Stimulated activated naive B cell treated with anti-CD40 and anti-IgM and Interleukin-4, amounts not matched to agents 10 μg/mL and 1 μg/mL and 100 μg/mL, for 72 hours (primary cell): ENCODE data around the gene SLC47A2.

Experiments
- ATAC-seq, 2 donors: fragments of 150-1000 bp; cut with Tn5 transposase; replicated peaks; 2 replicates each; pipeline ENCODE4 v1.10.0; 2021; ENCODE audit warnings: moderate library complexity in 1 of 2
- DNase-seq: peaks from one replicate; pipeline ENCODE4 v3.0.0; 2021
- H3K27ac Mint-ChIP-seq: one replicate; pipeline ENCODE4 v1.8.0; 2022; ENCODE audit warnings: mild to moderate bottlenecking, mixed read lengths
- H3K27me3 Mint-ChIP-seq, 2 donors: one replicate each; pipeline ENCODE4 v1.8.0; 2022; ENCODE audit warnings: mixed read lengths in 2 of 2
- H3K36me3 Mint-ChIP-seq, 2 donors: one replicate each; pipeline ENCODE4 v1.8.0; 2022; ENCODE audit warnings: mixed read lengths in 2 of 2, mild to moderate bottlenecking in 1 of 2
- H3K4me1 Mint-ChIP-seq, 2 donors: one replicate each; pipeline ENCODE4 v1.8.0; 2022; ENCODE audit warnings: mixed read lengths in 2 of 2, mild to moderate bottlenecking in 1 of 2
- H3K4me3 Mint-ChIP-seq, 2 donors: one replicate each; pipeline ENCODE4 v1.8.0; 2022; ENCODE audit warnings: mild to moderate bottlenecking in 2 of 2, mixed read lengths in 2 of 2, moderate library complexity in 1 of 2
- H3K9me3 Mint-ChIP-seq, 2 donors: one replicate each; pipeline ENCODE4 v1.8.0; 2022; ENCODE audit warnings: mixed read lengths in 2 of 2, mild to moderate bottlenecking in 1 of 2

The SLC47A2 gene

DNA sequence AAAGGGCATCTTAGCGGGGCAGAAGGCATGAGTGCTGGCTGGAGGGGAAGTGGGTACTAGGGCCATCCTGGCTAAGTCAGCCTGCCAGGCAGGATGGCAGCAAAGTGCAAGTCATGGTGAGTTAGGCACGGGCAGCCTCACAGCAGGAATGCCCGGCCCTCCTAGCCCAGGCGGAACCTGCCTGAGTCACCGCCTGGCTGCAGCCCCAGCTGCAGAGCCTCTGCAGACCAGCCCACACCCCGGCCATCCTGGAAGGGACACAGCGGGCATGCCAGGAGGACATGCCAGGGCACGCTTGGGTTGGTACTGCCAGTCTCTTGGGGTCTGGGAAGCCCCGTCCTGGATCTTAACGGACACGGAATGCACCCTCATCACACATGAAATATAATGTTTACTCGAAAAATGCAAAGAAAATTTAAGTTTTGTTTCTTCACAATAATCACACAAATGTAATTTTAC is 36.7 kb upstream of the SLC47A2 start:
- H3K27me3 Mint-ChIP-seq: peaks cover 20 to 23% of the 10 kb centered on the region in 2 donors
- no peaks in the 10 kb centered on the region for H3K36me3 Mint-ChIP-seq
- H3K9me3 Mint-ChIP-seq: peaks cover 0 to 2% of the 10 kb centered on the region in 2 donors
- H3K4me3 Mint-ChIP-seq: peak overlapping the region in 1 of 2 donors; percentile 22
- H3K27ac Mint-ChIP-seq: peak overlapping the region; percentile 47
- peak; percentile 18 to 33 for ATAC-seq
- peaks cover 47 to 56% of the 10 kb centered on the region in 2 donors for H3K4me1 Mint-ChIP-seq
- DNase-seq: peak; percentile 19

DNA sequence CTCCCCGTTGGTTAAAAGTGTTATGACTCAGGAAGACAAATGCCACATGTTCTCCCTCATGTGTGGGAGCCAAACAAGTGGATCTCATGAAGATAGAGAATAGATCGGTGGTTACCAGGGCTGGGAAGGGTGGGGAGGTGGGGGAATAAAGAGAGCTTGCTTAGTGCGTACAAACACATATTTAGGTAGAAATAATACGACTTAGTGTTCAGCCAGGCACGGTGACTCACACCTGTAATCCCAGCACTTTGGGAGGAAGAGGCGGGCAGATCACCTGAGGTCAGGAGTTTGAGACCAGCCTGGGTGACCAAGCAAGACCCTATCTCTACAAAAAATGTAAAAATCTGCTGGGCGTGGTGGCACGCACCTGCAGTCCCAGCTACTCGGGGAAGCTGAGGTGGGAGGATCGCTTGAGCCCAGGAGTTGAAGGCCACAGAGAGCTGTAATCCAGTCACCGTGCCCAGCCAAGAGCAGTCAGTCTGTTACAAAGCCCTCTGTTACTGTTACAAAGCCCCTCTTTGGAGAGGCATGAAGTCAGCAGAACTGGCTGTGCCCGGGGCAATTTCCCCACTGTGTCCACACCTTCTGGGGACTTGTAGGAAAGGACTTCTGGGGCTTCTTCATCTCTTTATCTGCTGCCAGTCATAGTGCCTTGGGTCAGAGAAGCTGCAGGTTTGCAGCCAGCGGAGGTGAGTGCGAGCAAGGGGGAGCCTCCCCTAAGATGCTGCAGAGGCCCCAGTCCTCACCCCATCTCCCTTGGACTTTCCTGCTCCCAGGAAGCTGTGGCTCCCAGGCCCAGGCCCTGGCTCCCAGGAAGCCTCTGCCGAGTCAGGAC is 36.0 kb upstream of the SLC47A2 start:
- Mint-ChIP-seq H3K27ac (peak overlapping the region; percentile 47), H3K36me3 (no peaks in the 10 kb centered on the region), H3K4me1 (peaks cover 47 to 56% of the 10 kb centered on the region in 2 donors), H3K27me3 (peaks cover 26 to 29% of the 10 kb centered on the region in 2 donors), H3K9me3 (peaks cover 0 to 2% of the 10 kb centered on the region in 2 donors), H3K4me3 (peak overlapping the region in 1 of 2 donors; percentile 22)
- DNase-seq (no peak), ATAC-seq (no peak)

DNA sequence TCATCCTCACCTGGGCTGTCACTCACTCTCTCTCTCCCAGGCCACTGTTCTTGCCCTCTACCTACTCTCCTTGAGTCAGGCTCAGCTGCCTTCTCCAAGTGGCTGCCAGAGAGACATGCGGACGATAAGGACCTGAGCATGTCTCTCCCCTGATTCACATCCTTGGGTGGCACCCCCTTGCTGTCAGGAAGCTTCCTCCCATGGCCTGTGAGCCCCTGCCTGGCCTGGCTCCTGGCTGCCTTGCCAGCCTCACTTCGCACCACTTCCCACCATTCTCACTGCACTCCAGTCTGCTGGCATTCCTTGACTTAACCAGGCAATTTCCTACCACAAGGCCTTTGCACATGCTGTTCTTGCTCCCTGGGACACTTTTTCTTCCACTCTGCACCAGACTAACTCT is 34.5 kb upstream of the SLC47A2 start:
- DNase-seq (no peak), ATAC-seq (no peak)
- H3K36me3 Mint-ChIP-seq: no peaks in the 10 kb centered on the region
- no peak overlapping the region for H3K27ac Mint-ChIP-seq
- no peak overlapping the region for H3K4me3 Mint-ChIP-seq
- peaks cover 36 to 41% of the 10 kb centered on the region in 2 donors for H3K4me1 Mint-ChIP-seq
- H3K27me3 Mint-ChIP-seq: peaks cover 26 to 31% of the 10 kb centered on the region in 2 donors
- peaks cover 0 to 2% of the 10 kb centered on the region in 2 donors for H3K9me3 Mint-ChIP-seq

DNA sequence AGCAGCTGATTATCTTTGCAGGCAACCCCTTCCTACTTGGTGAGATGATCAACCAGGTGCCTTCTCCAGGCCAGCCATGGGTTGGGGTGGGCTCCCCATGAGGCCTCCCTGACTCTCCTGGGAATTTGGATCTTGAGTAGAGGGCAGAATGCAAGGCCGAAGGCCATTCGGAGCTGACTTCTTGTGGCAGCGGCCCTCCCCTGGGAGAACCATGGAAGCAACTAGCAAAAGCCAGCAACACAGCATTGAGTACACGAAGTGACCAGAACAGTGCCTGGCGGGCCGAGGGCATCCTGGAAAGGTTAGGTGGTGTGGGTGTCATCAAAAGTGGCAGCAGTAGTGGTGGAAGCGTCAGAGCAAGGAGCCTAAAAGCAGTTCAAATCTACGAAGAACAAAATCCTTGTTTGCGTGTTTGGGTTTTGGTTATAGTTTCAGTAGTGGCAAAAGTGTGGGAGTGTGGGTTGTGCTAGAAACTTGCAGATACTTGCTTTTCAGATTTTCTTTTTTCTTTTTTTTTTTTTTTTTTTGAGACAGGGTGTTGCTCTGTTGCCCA is 33.7 kb upstream of the SLC47A2 start:
- Mint-ChIP-seq H3K9me3 (no peaks in the 10 kb centered on the region), H3K4me3 (no peak overlapping the region), H3K36me3 (no peaks in the 10 kb centered on the region), H3K27ac (no peak overlapping the region), H3K4me1 (peaks cover 29 to 37% of the 10 kb centered on the region in 2 donors), H3K27me3 (peaks cover 26 to 37% of the 10 kb centered on the region in 2 donors)
- no peak for DNase-seq
- ATAC-seq: no peak

DNA sequence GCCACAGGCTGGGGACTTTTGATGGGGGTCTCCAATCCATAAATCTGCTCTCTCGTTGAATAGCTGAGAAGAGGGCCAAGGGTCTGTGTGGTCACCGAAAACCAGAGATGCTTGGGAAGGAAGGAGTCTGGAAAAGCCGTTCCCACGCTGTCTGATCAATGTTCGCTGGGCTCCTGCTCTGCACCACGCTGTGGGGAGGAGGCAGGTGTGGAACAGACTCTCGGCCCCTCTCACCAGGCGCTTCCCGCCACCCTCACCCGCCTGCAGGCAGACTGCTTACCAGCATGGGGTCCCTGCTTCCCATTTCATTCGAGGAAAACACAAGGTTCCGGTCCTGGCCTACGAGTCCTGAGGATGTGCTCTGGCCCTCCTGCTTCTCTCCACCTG is 32.4 kb upstream of the SLC47A2 start:
- H3K4me1 Mint-ChIP-seq: peaks cover 26 to 36% of the 10 kb centered on the region in 2 donors
- no peaks in the 10 kb centered on the region for H3K9me3 Mint-ChIP-seq
- no peaks in the 10 kb centered on the region for H3K36me3 Mint-ChIP-seq
- no peak overlapping the region for H3K27ac Mint-ChIP-seq
- ATAC-seq: no peak
- no peak overlapping the region for H3K4me3 Mint-ChIP-seq
- no peak for DNase-seq
- H3K27me3 Mint-ChIP-seq: peaks cover 29 to 50% of the 10 kb centered on the region in 2 donors

DNA sequence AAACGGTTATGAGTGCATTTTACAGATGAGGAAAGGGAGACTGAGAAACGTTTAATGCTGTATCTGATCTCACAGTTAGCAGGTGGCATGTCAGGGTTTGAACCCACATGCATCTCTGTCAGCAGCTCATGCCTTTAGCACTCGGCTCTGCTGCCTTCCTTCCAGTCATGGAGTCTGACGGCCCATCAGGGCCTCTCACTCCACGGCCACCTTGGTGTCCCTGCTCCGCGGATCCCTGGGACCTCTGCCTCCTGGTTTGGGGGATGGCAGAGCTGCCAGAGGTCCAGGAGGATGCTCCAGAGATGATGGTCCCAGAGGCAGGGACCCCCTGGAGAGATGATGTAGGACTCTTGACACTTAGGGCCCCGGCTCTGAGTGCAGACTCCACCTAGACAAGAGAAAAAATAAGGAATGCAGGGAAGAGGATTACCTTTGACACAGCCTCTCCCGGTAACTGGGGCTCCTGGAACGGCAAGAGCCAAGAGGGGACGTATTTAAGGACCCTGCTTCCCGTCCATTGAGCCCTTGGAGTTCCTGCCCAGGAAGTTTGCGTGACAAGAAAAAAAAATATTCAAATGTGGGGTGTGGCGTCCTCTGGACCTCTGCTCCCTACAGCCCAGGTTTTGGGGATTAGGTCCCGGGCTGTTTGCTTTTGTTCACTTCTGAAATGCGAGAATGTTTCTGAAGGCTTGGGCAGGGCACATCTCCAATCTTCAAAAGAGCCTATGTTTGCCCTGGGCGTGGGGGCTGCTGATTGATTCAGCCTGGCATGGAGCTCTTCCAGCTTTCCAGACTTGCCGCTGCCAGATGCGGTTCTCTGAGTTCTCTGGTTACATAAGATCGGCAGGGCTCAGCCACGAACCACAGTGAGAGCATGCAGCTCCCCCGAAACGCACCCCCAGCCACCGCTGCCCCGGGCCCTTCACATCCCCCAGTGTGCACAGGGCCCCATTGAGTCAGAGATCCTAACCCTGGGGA is 31.7 kb upstream of the SLC47A2 start, which contains the start of gene ALDH3A1:
Gene ALDH3A1, minus strand, starts transcription at position 470 of the 978 bp plus-strand sequence. CDS start 3,169 bp downstream, outside the sequence.
- no peaks in the 10 kb centered on the region for H3K36me3 Mint-ChIP-seq
- no peaks in the 10 kb centered on the region for H3K9me3 Mint-ChIP-seq
- peaks cover 29 to 57% of the 10 kb centered on the region in 2 donors for H3K27me3 Mint-ChIP-seq
- DNase-seq (no peak), ATAC-seq (no peak)
- no peak within 1 kb of the TSS for H3K4me3 Mint-ChIP-seq
- no peak within 1 kb of the TSS for H3K27ac Mint-ChIP-seq
- H3K4me1 Mint-ChIP-seq: peaks cover 20 to 30% of the 10 kb centered on the region in 2 donors

DNA sequence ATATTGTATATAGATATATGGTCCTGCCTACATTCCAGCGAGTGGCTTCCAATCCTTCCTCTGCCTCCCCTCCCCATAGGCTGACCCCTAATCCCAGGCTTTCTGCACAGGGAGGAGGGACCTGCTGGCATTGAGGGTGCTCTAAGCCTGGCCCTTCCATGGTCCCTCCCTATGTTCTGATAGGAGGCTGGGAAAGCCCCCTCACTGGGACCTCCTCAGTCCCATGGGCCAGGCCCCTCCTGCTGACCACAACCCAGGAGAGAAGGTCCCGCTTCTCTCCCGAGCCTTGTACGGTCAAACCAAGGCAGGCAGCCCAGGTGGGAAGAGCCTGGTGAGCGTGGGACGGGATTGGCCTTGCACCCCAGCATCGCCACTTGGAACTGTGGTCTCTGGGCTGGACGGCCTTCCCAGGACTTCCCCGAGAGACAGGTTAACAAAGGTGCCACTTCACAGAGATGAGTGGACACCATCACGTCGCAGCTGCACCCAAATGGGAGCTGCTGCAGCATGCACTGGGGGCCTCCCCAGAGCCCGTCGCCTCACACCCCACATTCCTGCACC is 30.9 kb upstream of the SLC47A2 start:
- Mint-ChIP-seq H3K9me3 (no peaks in the 10 kb centered on the region), H3K27ac (no peak overlapping the region), H3K4me3 (no peak overlapping the region), H3K27me3 (peaks cover 29 to 65% of the 10 kb centered on the region in 2 donors), H3K36me3 (no peaks in the 10 kb centered on the region), H3K4me1 (peaks cover 15 to 21% of the 10 kb centered on the region in 2 donors)
- DNase-seq (no peak), ATAC-seq (no peak)

DNA sequence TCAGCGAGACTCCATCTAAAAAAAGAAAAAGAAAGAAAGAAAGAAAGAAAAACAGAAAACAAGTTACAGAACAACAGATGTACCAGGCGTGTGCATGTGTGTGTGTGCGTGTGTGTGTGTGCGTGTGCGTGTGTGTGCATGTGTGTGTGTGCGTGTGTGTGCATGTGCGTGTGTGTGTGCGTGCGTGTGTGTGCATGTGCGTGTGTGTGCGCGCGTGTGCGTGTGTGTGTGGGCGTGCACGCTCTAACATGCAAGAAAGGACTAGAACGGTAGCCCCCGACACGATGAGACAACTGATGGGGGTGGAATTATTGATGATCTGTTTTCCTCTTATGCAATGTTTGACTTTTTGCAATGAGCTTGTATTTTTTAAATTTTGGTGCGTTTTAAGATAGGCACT is 30.1 kb upstream of the SLC47A2 start:
- ATAC-seq (no peak), DNase-seq (no peak)
- Mint-ChIP-seq H3K9me3 (no peaks in the 10 kb centered on the region), H3K27ac (peak overlapping the region; percentile 5), H3K4me1 (peaks cover 12 to 16% of the 10 kb centered on the region in 2 donors), H3K27me3 (peaks cover 29 to 65% of the 10 kb centered on the region in 2 donors), H3K4me3 (no peak overlapping the region), H3K36me3 (no peaks in the 10 kb centered on the region)

DNA sequence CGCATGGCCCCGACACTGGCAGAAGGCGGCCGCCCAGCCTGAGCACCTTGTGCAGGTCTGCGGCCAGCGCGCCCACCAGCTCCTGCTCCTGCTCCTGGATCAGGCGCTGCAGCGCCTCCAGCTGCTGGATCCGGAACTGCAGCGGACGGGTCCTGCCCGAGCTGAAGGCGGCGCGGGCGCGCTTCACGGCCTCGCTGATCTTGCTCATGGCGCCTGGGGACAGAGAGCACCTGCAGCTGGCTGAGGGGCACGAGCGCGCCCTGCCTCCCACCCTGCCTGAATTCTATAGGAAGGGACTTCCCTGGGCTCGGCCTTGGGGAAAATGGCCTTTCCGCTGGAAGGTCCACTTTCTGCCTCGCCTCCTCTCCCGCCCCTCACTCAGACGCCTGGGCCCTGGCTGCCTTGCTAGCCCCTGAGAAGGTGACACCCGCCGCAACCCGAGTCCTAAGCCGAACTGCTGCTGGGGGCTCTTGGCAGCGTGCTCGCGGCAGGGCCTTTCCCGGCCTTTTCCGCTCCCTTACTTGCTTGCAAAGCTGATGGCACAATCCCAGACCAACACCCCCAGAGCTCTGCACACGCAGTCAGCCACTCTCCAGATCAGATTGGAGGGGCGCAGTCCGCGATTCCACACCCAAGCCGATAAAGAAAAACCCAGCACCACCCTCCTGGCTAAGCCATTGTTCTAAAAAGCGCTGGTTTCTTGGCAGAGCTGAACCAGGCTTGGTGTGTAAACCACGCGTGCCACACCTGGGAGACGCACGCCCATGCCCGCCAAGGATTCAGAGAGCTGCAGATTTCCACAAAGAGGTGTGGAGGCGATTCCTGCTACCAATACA is 28.8 kb upstream of the SLC47A2 start:
- peak; percentile 90 to 92 for ATAC-seq
- Mint-ChIP-seq H3K27ac (no peak overlapping the region), H3K4me1 (peaks cover 6 to 16% of the 10 kb centered on the region in 2 donors), H3K27me3 (peaks cover 21 to 57% of the 10 kb centered on the region in 2 donors), H3K4me3 (peak overlapping the region; percentile 70 to 82), H3K9me3 (no peaks in the 10 kb centered on the region), H3K36me3 (no peaks in the 10 kb centered on the region)
- DNase-seq: peak; percentile 80

DNA sequence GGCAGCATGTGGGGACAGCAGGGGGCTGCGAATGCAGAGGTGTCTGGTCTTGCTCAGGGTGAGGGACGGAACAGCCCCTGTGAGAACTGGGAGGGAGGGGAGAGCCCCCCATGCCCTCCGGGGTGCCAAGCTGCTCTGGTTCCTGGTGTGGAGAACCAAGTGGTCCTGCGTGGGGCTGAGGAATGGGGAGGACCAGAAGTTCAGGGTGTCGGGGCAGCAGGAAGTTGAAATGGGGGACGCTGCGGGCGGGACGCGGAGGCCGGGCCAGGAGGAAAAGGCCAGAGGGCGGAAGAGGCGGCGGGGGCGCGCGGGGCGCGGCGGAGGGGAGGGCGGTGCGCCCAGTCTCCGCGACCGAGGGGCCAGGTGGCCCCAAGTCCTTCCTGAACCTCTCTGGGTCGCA is 28.1 kb upstream of the SLC47A2 start:
- H3K9me3 Mint-ChIP-seq: no peaks in the 10 kb centered on the region
- peak overlapping the region; percentile 82 to 88 for H3K4me3 Mint-ChIP-seq
- H3K27ac Mint-ChIP-seq: no peak overlapping the region
- DNase-seq (no peak), ATAC-seq (peak in 1 of 2 donors; percentile 56)
- peaks cover 21 to 56% of the 10 kb centered on the region in 2 donors for H3K27me3 Mint-ChIP-seq
- peaks cover 6 to 16% of the 10 kb centered on the region in 2 donors for H3K4me1 Mint-ChIP-seq
- no peaks in the 10 kb centered on the region for H3K36me3 Mint-ChIP-seq

DNA sequence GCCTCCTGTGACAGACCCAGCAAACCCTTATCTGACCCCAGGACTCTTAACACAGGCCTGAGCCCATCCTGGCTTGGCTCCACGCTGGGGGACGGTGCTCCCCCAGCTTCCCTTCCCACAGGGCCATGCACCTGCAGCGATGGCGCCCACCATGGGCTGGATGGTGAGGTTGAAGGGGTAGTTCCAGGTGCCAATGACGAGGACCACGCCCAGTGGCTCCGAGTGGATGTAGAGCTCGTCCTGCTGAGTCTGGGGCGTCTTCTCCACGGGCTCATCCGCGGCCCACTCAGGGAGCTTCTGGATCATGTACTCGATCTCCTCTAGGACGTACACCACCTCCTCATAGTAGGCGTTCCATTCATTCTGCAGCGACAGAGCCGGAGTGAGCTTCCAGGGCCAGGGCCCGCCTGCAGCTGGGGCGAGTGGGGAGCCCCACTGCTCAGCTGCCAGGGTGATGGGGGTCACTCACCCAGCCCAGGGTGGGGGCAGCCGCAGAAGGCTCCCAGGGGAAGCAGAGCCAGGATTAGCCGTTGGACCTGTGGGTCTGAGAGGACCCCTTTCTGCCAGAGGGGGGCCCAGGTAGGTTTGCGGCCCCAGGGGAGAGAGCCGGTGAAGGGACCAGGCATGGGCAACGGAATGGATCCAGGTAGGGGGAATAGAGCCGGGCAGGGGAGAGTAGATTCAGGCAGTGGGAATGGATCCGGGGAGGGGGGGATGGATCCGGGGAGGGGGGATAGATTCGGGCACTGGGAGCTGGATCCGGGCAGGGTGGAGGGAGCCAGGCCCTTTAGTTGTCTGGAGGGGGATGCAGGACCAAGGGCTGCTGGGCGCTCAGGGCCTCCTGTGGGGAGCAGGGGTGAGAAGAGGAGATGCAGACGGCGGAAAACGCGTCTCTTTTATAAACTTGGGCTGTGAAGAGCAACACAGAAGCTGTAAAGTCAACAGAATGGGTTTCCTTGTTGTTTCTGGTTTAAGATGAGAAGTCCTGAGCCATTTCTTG is 27.0 kb upstream of the SLC47A2 start:
- Mint-ChIP-seq H3K4me3 (no peak overlapping the region), H3K4me1 (peaks cover 6 to 16% of the 10 kb centered on the region in 2 donors), H3K36me3 (no peaks in the 10 kb centered on the region), H3K9me3 (no peaks in the 10 kb centered on the region), H3K27ac (no peak overlapping the region), H3K27me3 (peaks cover 10 to 46% of the 10 kb centered on the region in 2 donors)
- no peak for ATAC-seq
- no peak for DNase-seq

DNA sequence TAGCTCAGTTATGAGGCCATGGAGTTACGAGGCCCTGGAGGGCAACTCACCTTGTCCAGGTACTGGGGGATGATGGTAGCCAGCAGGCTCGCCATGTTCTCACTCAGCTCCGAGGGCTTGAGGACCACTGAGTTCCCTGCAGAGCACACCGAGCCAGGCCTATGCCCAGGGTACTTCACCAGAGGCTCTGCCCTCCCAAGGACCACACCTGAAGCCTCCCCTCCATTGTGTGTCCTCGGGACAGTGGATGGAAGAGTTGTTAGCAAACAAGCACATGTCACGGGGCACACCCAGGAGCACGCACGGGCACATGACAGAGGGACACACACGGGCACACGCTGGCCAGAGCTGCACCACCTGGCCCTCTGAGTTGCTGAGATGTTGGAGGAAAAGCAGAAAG is 26.1 kb upstream of the SLC47A2 start:
- Mint-ChIP-seq H3K4me1 (peaks cover 6 to 16% of the 10 kb centered on the region in 2 donors), H3K36me3 (no peaks in the 10 kb centered on the region), H3K9me3 (no peaks in the 10 kb centered on the region), H3K4me3 (no peak overlapping the region), H3K27ac (no peak overlapping the region), H3K27me3 (peaks cover 4 to 36% of the 10 kb centered on the region in 2 donors)
- DNase-seq (no peak), ATAC-seq (no peak)
